Tibial nerve (tissue), 4 donors: ENCODE results near the gene SGPP2. TPM values are rescaled to one million over a fixed set of nuclear protein-coding genes. Genes with fewer than 3 reads are reported as not detected.

Source experiments
- DNase-seq, 2 donors: peaks; one replicate each; pipeline ENCODE4 v3.0.0-alpha.2; 2019; ENCODE audit warnings: low spot score in 2 of 2
- H3K27ac ChIP-seq, 4 donors: fragments of 200-600 bp; sonication (generic) in 3 of 4; one replicate each; pipeline ENCODE4 v1.5.1; 2017 to 2019; ENCODE audit warnings: mild to moderate bottlenecking in 1 of 4
- H3K27me3 ChIP-seq, 2 donors: fragments of 200-600 bp; sonication (generic) in 1 of 2; one replicate each; pipeline versions ENCODE4 v1.5.1 to v1.6.0; 2017 to 2019
- H3K36me3 ChIP-seq, 3 donors: fragments of 200-600 bp; sonication (generic); one replicate each; pipeline ENCODE4 v1.5.1; 2018 to 2019
- H3K4me1 ChIP-seq, 4 donors: fragments of 200-600 bp; sonication (generic) in 3 of 4; one replicate each; pipeline ENCODE4 v1.5.1; 2017 to 2019
- H3K4me3 ChIP-seq, 4 donors: fragments of 200-600 bp; sonication (generic) in 3 of 4; one replicate each; pipeline ENCODE4 v1.5.1; 2017 to 2019; ENCODE audit warnings: mild to moderate bottlenecking in 1 of 4, moderate library complexity in 1 of 4
- H3K9me3 ChIP-seq, 4 donors: fragments of 200-600 bp; sonication (generic) in 3 of 4; one replicate each; pipeline ENCODE4 v1.5.1; 2017 to 2019
- CTCF ChIP-seq, 5 experiments: fragments of 200-600 bp in 3 of 5; fragments of 450-650 bp in 2 of 5; sonication (generic) in 3 of 5; IDR thresholded peaks; one replicate each; pipeline ENCODE4 v1.5.1; 2016 to 2019; ENCODE audit warnings: antibody characterized with exemption in 5 of 5, mild to moderate bottlenecking in 3 of 5, moderate library complexity in 2 of 5
- EP300 ChIP-seq, 2 donors: sonication (generic); formaldehyde crosslinking; IDR thresholded peaks; one replicate each; pipeline ENCODE4 v1.6.1; 2017; ENCODE audit warnings: antibody characterized with exemption in 2 of 2, mild to moderate bottlenecking in 1 of 2
- POLR2A ChIP-seq, 2 donors: fragments of 450-650 bp; IDR thresholded peaks; one replicate each; pipeline ENCODE4 v1.6.1; 2017; ENCODE audit warnings: antibody characterized with exemption in 2 of 2, mild to moderate bottlenecking in 2 of 2, moderate library complexity in 2 of 2
- WGBS, 2 donors: methylation state at CpG; one replicate each; pipeline ENCODE4 v1.1.5; 2018; 5-methylcytosine and 5-hydroxymethylcytosine counted together
- total RNA-seq, 4 donors: library from RNA; depleted of rRNA; stranded (reverse); fragments of >200 nt; gene quantifications; one replicate each; pipeline ENCODE4 v1.1.0, GENCODE V29; 2016

The SGPP2 gene
- total RNA-seq, 4 donors from 2014 or later, result not detected

GRCh38 chr2:222506230-222506935, 82.0 kb downstream of the SGPP2 start:
- WGBS, 2 donors, result 67 to 69% methylated on average over 5 of the region's 5 CpGs
- Histone ChIP-seq H3K9me3 (no peaks in the 10 kb centered on the region), H3K27ac (no peak overlapping the region), H3K27me3 (peaks cover 0 to 8% of the 10 kb centered on the region in 2 donors), H3K4me3 (no peak overlapping the region), H3K4me1 (no peaks in the 10 kb centered on the region), H3K36me3 (no peaks in the 10 kb centered on the region)
- no peak for TF ChIP-seq CTCF (IDR thresholded peaks at IDR 0.05)
- DNase-seq, result no peak

- peaks cover 0 to 4% of the 10 kb centered on the region in 2 donors for H3K27me3 ChIP-seq
- DNase-seq, result no peak
- peaks cover 0 to 7% (median 0%) of the 10 kb centered on the region in 4 donors for H3K9me3 ChIP-seq
- no peak overlapping the region for H3K27ac ChIP-seq
- TF ChIP-seq POLR2A (IDR thresholded peaks at IDR 0.05) (no peak), EP300 (IDR thresholded peaks at IDR 0.05) (no peak), CTCF (IDR thresholded peaks at IDR 0.05) (no peak)
- no peaks in the 10 kb centered on the region for H3K36me3 ChIP-seq
- H3K4me3 ChIP-seq, result no peak overlapping the region
- H3K4me1 ChIP-seq, result peaks cover 0 to 2% (median 0%) of the 10 kb centered on the region in 4 donors
Measured at GRCh38 chr2:222514901-222515300, 90.6 kb downstream of the SGPP2 start.

GRCh38 chr2:222518570-222519381, 94.4 kb downstream of the SGPP2 start:
- no peak overlapping the region for H3K27ac ChIP-seq
- 25 to 31% methylated on average over 8 of the region's 8 CpGs for WGBS, 2 donors
- H3K4me1 ChIP-seq, result peaks cover 0 to 2% (median 0%) of the 10 kb centered on the region in 4 donors
- H3K36me3 ChIP-seq, result no peaks in the 10 kb centered on the region
- H3K27me3 ChIP-seq, result no peaks in the 10 kb centered on the region
- H3K9me3 ChIP-seq, result peaks cover 0 to 7% (median 0%) of the 10 kb centered on the region in 4 donors
- peak in 1 of 2 donors; percentile 56 for TF ChIP-seq EP300 (IDR thresholded peaks at IDR 0.05)
- no peak for TF ChIP-seq CTCF (IDR thresholded peaks at IDR 0.05)
- DNase-seq, result peak in 1 of 2 donors; percentile 36
- H3K4me3 ChIP-seq, result no peak overlapping the region

- TF ChIP-seq POLR2A (IDR thresholded peaks at IDR 0.05) (no peak), EP300 (IDR thresholded peaks at IDR 0.05) (no peak), CTCF (IDR thresholded peaks at IDR 0.05) (no peak)
- no peaks in the 10 kb centered on the region for H3K27me3 ChIP-seq
- H3K27ac ChIP-seq, result no peak overlapping the region
- H3K9me3 ChIP-seq, result peaks cover 0 to 7% (median 0%) of the 10 kb centered on the region in 4 donors
- WGBS, 2 donors, result 84 to 89% methylated on average over 3 of the region's 3 CpGs
- no peak overlapping the region for H3K4me3 ChIP-seq
- peaks cover 0 to 2% (median 0%) of the 10 kb centered on the region in 4 donors for H3K4me1 ChIP-seq
- DNase-seq, result no peak
- H3K36me3 ChIP-seq, result no peaks in the 10 kb centered on the region
Measured at GRCh38 chr2:222521099-222521498, 96.8 kb downstream of the SGPP2 start.

GRCh38 chr2:222522082-222522481, 97.7 kb downstream of the SGPP2 start:
- H3K36me3 ChIP-seq, result no peaks in the 10 kb centered on the region
- TF ChIP-seq EP300 (IDR thresholded peaks at IDR 0.05) (no peak), POLR2A (IDR thresholded peaks at IDR 0.05) (no peak), CTCF (IDR thresholded peaks at IDR 0.05) (no peak)
- WGBS, 2 donors, result 22 to 71% methylated on average over 1 of the region's 1 CpG
- no peak for DNase-seq
- H3K9me3 ChIP-seq, result peaks cover 0 to 5% (median 0%) of the 10 kb centered on the region in 4 donors
- H3K4me1 ChIP-seq, result peaks cover 0 to 2% (median 0%) of the 10 kb centered on the region in 4 donors
- H3K27me3 ChIP-seq, result no peaks in the 10 kb centered on the region
- H3K27ac ChIP-seq, result no peak overlapping the region
- no peak overlapping the region for H3K4me3 ChIP-seq
